AG10803 (cell line): Measurements from ENCODE around the gene HNRNPU.

Source experiments
- DNase-seq: peaks from one replicate; pipeline ENCODE4 v3.0.0; 2010; ENCODE audit warnings: low read depth
- H3K4me3 ChIP-seq: 2 replicates; pipeline ENCODE4 v1.5.1; 2011; ENCODE audit warnings: mild to moderate bottlenecking, low read length, control low read depth
- TF ChIP-seq, protein P1 (sequence below): conservative IDR thresholded peaks from 2 replicates; pipeline ENCODE4 v1.5.1; 2011; ENCODE audit warnings: mild to moderate bottlenecking, low read length, control low read depth, inconsistent platforms

HNRNPU gene

DNA sequence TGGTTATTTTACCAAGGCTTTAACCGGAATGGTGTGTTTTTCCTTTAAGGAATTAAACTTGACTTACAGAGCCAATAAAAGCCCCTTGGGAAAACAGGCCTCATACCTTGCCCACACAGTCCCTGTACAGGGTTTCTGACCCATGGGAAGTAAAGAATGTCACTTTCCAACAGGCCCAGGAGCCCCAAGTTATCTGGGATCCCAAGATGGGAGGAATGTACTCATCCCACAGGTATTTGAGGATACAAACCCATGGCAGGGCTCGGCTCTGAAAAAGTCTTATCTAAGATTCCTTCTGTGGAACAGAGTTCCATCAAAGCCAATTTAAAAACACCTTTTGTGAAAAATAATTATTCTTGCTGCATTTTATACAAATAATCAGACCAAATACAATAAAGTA is 44.2 kb downstream of the HNRNPU start:
- TF ChIP-seq, protein P1, sequence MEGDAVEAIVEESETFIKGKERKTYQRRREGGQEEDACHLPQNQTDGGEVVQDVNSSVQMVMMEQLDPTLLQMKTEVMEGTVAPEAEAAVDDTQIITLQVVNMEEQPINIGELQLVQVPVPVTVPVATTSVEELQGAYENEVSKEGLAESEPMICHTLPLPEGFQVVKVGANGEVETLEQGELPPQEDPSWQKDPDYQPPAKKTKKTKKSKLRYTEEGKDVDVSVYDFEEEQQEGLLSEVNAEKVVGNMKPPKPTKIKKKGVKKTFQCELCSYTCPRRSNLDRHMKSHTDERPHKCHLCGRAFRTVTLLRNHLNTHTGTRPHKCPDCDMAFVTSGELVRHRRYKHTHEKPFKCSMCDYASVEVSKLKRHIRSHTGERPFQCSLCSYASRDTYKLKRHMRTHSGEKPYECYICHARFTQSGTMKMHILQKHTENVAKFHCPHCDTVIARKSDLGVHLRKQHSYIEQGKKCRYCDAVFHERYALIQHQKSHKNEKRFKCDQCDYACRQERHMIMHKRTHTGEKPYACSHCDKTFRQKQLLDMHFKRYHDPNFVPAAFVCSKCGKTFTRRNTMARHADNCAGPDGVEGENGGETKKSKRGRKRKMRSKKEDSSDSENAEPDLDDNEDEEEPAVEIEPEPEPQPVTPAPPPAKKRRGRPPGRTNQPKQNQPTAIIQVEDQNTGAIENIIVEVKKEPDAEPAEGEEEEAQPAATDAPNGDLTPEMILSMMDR: no peak
- H3K4me3 ChIP-seq: no peak overlapping the region
- DNase-seq: no peak

DNA sequence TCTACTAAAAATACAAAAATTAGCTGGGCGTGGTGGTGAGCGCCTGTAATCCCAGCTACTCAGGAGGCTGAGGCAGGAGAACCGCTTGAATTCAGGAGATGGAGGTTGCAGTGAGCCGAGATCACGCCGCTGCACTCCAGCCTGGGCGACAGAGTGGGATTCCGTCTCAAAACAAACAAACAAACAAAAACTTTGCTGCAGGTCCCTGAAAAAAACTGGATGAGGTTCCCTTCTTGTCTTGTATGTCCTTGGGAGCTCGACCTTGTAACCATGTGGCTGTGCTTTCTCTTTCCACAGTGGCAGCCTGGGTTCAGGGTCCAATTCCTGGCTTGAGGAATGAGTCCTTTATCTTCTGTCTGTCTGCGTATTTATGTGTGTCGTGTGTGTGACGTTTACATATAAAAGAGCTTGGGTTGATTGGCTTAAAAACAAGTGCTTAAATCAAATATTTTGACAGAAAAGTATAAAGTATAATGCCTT is 46.9 kb downstream of the HNRNPU start:
- no peak overlapping the region for H3K4me3 ChIP-seq
- no peak for DNase-seq
- TF ChIP-seq, protein P1: no peak

DNA sequence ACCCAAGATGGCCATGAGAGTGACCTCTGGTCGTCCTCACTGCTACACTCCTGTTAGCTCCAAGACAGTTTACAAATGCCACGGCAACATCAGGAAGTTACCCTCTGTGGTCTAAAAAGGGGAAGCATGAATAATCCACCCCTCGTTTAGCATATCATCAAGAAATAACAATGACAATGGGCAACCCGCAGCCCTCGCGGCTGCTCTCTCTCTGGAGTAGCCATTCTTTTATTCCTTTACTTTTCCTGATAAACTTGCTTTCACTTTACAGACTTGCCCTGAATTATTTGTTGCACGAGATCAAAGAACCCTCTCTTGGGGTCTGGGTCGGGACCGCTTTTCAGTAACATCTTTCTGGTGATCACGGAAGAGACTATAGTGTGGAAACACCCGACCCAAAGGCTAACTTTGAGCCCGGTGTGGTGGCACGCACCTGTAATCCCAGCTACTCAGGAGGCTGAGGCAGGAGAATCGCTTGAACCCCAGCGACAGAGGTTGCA is 48.7 kb downstream of the HNRNPU start:
- TF ChIP-seq, protein P1: no peak
- H3K4me3 ChIP-seq: peak overlapping the region; percentile 24
- no peak for DNase-seq

DNA sequence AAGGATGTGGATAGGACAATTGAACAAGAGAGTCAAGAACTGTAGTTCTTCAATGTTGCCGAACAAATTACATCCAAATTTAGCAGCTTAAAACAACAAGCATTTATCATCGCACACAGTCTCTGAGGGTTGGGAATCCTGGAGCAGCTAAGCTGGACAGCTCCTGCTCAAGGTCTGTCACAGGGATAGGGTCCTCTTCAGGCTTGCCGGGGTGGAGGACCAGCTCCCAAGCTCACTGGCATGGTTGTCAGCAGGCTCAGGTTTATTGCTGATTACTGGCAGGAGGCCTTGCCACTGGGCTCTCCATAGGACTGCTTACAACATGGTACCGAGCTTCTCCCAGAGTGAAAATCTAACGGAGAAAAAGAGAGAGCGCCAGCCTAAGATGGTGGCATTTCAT is 51.0 kb downstream of the HNRNPU start:
- TF ChIP-seq, protein P1: no peak
- H3K4me3 ChIP-seq: no peak overlapping the region
- DNase-seq: no peak

DNA sequence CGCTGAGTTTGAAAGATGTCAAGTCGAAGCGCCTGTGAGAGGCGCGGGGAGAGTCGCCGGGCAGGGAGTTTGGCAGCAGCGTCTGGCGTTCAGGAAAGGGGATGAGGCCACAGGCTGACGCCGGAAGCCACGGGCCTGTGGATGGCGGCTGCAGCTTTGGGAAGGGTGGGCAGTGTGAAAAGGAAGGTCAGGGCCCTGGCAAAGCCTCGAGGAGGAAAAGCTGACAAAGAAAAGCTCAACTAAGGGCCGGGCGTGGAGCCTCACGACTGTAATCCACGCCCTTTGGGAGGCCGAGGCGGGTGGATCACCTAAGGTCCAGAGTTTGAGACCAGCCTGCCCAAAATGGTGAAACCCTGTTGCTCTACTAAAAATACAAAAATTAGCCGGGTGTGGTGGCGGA is 54.1 kb downstream of the HNRNPU start:
- TF ChIP-seq, protein P1: no peak
- no peak for DNase-seq
- H3K4me3 ChIP-seq: no peak overlapping the region

DNA sequence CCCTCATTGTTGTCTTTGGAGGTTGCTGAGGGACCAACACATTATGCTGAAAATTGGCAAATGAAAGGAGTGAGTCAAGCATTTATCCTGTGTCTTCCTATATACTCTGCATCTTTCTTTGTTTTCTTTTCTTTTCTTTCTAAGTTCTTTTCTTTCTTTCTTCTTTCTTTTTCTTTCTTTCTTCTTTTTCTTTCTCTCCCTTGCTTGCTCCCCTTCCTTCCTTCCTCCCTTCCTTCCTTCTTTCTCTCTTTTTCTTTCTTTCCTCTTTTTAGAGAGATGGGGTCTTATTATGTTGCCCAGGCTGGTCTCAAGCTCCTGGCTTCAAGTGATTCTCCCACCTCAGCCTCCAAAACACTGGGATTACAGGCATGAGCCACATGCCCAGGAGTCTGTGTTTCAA is 57.2 kb downstream of the HNRNPU start:
- TF ChIP-seq, protein P1: no peak
- H3K4me3 ChIP-seq: no peak overlapping the region
- DNase-seq: no peak

DNA sequence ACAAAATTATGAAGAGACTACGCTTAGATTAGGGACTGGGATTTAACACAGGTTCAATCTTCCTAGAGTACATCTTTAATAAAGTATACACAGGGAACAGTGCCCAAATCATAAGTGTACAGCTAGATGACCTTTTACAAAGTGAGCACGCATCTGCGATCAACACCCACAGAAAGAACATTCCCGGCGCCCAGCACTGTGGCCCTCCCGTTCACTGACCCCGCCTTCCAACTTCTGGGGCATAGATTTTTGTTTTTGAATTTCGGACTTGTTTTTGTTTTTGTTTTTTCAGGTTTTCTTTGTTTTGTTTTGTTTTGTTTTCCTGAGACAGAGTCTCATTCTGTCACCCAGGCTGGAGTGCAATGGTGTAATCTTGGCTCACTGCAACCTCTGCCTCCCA is 59.5 kb downstream of the HNRNPU start:
- no peak overlapping the region for H3K4me3 ChIP-seq
- TF ChIP-seq, protein P1: no peak
- no peak for DNase-seq
